ENCODE measurements around the gene RYR2. TPM values are rescaled to one million over a fixed set of nuclear protein-coding genes. Genes with fewer than 3 reads are reported as not detected.
A peak's percentile ranks its signal among the peaks of the same experiment; 100 is the strongest.

Gene RYR2
- total and polyA plus RNA-seq, 4 donors, result 0.43 to 11.6 (median 2.0) TPM

DNA sequence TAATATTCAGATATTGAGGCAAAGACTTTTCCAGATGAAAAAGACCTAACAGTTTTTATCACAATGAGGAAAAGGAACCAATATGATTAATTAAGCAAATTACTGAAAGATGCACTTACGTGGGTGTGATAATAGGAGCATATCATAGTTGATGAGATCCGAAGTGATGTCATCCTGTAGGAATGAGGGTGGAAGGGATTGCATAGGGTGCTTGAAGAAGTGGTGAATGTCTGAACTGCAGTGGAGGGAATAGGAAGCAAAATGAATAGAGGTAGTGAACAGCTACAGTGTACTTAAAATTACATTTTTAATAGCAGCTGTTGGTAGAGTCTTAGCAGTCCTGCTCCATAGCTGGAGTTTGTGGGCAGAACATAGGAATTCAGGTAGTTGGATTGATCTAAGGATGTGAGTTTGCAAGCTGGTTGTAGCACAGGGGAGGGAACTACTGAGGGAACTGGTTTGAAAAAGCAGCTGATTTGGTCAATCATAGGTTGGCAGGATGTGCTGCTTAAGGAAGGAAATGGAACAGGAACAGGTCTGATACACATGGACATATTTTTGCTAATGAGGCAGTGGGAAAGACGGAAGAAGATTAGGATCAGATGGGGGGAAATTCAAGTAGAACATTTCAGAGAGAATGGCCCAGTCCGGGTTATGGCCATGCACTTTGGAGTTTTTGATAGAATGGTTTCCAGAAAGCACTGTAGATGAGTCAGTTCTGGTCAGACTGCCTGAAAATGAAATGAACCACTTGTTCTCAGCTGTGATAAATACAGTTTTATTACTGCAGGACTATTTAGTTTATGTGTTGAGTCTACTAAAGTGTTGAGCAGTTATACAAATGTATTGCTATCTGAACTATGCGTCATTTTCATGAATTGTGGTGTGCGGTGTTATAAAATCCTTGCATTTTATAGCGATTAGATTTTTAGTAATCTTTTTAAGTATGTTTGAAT, 155.8 kb downstream of the RYR2 start:
- ATAC-seq (ENCODE audit: insufficient read depth, low FRiP score), result peak; percentile 62
- Histone ChIP-seq H3K27ac (ENCODE audit: low read depth in 1 of 2, low read length in 1 of 2) (peak overlapping the region in 1 of 2 donors; percentile 56), H3K4me1 (ENCODE audit: control insufficient read depth in 5 of 5, insufficient read depth in 5 of 5, low read length in 5 of 5) (peaks cover 0 to 10% (median 0%) of the 10 kb centered on the region in 5 donors), H3K27me3 (ENCODE audit: control insufficient read depth in 3 of 3, insufficient read depth in 3 of 3, low read length in 2 of 3) (no peaks in the 10 kb centered on the region), H3K9ac (ENCODE audit: insufficient read depth in 1 of 2, low read length in 2 of 2) (no peak overlapping the region), H3K9me3 (ENCODE audit: control insufficient read depth in 4 of 4, insufficient read depth in 3 of 4, low read length in 3 of 4) (no peaks in the 10 kb centered on the region), H3K4me3 (no peak overlapping the region), H3K36me3 (ENCODE audit: control insufficient read depth in 4 of 4, insufficient read depth in 4 of 4, low read length in 4 of 4) (no peaks in the 10 kb centered on the region)
- WGBS, 2 donors, result 68 to 71% methylated on average over 7 of the region's 7 CpGs
- peak in 2 of 3 donors; percentile 35 to 39 for DNase-seq
- TF ChIP-seq, protein P1, sequence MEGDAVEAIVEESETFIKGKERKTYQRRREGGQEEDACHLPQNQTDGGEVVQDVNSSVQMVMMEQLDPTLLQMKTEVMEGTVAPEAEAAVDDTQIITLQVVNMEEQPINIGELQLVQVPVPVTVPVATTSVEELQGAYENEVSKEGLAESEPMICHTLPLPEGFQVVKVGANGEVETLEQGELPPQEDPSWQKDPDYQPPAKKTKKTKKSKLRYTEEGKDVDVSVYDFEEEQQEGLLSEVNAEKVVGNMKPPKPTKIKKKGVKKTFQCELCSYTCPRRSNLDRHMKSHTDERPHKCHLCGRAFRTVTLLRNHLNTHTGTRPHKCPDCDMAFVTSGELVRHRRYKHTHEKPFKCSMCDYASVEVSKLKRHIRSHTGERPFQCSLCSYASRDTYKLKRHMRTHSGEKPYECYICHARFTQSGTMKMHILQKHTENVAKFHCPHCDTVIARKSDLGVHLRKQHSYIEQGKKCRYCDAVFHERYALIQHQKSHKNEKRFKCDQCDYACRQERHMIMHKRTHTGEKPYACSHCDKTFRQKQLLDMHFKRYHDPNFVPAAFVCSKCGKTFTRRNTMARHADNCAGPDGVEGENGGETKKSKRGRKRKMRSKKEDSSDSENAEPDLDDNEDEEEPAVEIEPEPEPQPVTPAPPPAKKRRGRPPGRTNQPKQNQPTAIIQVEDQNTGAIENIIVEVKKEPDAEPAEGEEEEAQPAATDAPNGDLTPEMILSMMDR (IDR thresholded peaks at IDR 0.05; ENCODE audit: control extremely low read depth, extremely low read depth), result no peak

DNA sequence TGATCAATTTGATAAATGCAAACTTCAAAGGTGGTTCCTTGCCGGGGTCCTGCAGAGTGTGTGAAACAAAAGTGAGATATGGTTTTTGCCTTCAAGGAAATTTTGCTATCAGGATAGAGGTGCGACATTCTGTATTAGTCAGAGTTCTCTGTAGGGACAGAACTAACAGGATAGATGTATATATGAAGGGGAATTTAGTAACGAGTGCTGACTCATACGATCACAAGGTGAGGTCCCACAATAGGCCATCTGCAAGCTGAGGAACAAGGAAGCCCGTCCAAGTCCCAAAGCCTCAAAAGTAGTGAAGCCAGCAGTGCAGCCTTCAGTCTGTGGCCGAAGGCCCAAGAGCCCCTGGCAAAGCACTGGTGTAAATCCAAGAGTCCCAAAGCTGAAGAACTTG, 157.0 kb downstream of the RYR2 start:
- TF ChIP-seq, protein P1 (IDR thresholded peaks at IDR 0.05; ENCODE audit: control extremely low read depth, extremely low read depth), result no peak
- H3K36me3 ChIP-seq (ENCODE audit: control insufficient read depth in 4 of 4, insufficient read depth in 4 of 4, low read length in 4 of 4), result no peaks in the 10 kb centered on the region
- no peaks in the 10 kb centered on the region for H3K9me3 ChIP-seq (ENCODE audit: control insufficient read depth in 4 of 4, insufficient read depth in 3 of 4, low read length in 3 of 4)
- DNase-seq (no peak), ATAC-seq (ENCODE audit: insufficient read depth, low FRiP score) (no peak)
- H3K27ac ChIP-seq (ENCODE audit: low read depth in 1 of 2, low read length in 1 of 2), result peak overlapping the region in 1 of 2 donors; percentile 41
- H3K27me3 ChIP-seq (ENCODE audit: control insufficient read depth in 3 of 3, insufficient read depth in 3 of 3, low read length in 2 of 3), result no peaks in the 10 kb centered on the region
- H3K9ac ChIP-seq (ENCODE audit: insufficient read depth in 1 of 2, low read length in 2 of 2), result no peak overlapping the region
- H3K4me3 ChIP-seq, result no peak overlapping the region
- peaks cover 0 to 10% (median 0%) of the 10 kb centered on the region in 5 donors for H3K4me1 ChIP-seq (ENCODE audit: control insufficient read depth in 5 of 5, insufficient read depth in 5 of 5, low read length in 5 of 5)
- 84 to 91% methylated on average over 6 of the region's 6 CpGs for WGBS, 2 donors

DNA sequence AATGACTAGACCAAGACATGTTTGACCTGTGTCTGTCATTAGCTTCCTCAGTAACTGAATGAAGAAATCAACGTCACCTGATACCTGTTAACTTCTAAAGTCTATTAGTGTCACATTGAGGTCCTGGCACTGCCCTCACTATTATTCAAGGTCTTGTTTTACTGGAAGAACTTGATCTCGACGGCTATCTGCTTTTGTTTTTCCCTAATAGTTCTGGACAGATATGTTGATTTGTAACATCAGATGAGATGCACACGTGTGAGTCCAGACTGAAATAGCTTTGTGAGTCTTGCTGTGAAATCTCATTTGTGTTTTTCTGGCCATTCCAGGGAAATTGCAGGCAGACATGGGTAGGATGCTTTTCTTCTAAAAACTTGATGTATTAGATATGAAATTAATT, 159.2 kb downstream of the RYR2 start:
- no peaks in the 10 kb centered on the region for H3K9me3 ChIP-seq (ENCODE audit: control insufficient read depth in 4 of 4, insufficient read depth in 3 of 4, low read length in 3 of 4)
- H3K27ac ChIP-seq (ENCODE audit: low read depth in 1 of 2, low read length in 1 of 2), result peak overlapping the region in 1 of 2 donors; percentile 23
- H3K27me3 ChIP-seq (ENCODE audit: control insufficient read depth in 3 of 3, insufficient read depth in 3 of 3, low read length in 2 of 3), result no peaks in the 10 kb centered on the region
- H3K4me3 ChIP-seq, result no peak overlapping the region
- TF ChIP-seq, protein P1 (IDR thresholded peaks at IDR 0.05; ENCODE audit: control extremely low read depth, extremely low read depth), result no peak
- H3K36me3 ChIP-seq (ENCODE audit: control insufficient read depth in 4 of 4, insufficient read depth in 4 of 4, low read length in 4 of 4), result no peaks in the 10 kb centered on the region
- no peak for DNase-seq
- no peak for ATAC-seq (ENCODE audit: insufficient read depth, low FRiP score)
- no peak overlapping the region for H3K9ac ChIP-seq (ENCODE audit: insufficient read depth in 1 of 2, low read length in 2 of 2)
- peaks cover 3 to 10% (median 8%) of the 10 kb centered on the region in 5 donors for H3K4me1 ChIP-seq (ENCODE audit: control insufficient read depth in 5 of 5, insufficient read depth in 5 of 5, low read length in 5 of 5)
- WGBS, 2 donors, result 84 to 88% methylated on average over 4 of the region's 4 CpGs
